ENCODE results near the gene SLF2. TPM values are rescaled to one million over a fixed set of nuclear protein-coding genes. Genes with fewer than 3 reads are reported as not detected.

Gene SLF2
- total and polyA plus RNA-seq, 2 of the 13 experiments (the other 11 are each of a cell fraction or from before 2014, with no cell fraction given): 12.2 to 48.1 TPM

- TF ChIP-seq DZIP1 (CRISPR knock-in tag; IDR thresholded peaks at IDR 0.05) (no peak), TEAD2 (CRISPR knock-in tag; IDR thresholded peaks at IDR 0.05) (no peak), ZKSCAN8 (CRISPR knock-in tag; IDR thresholded peaks at IDR 0.05; ENCODE audit: borderline replicate concordance) (no peak), SNRNP70 (IDR thresholded peaks at IDR 0.05; ENCODE audit: low read depth, low read length) (no peak), ZFP82 (CRISPR knock-in tag; IDR thresholded peaks at IDR 0.05; ENCODE audit: borderline replicate concordance) (no peak)
Measured at GRCh38 chr10:100894589-100895294, 18.0 kb upstream of the SLF2 start (continued).

DNA sequence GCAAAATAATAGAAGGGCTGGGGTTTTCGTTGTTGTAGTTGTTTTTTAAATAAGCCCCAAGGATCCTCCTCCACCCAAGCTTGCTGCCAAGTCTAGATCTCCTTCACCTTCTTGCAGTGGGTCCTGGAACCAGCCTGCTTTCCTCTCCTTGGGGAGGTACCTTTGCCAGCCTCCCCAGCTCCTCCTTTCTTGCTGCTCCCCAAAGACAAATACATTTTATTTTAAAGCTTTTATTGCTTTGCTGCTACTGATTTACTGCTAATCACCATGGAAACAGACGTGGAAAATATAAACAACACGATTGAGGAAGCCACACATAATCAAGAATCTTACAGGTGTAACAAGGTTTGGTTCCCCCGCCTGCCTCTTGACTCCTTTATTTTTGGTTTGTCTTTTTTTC lies 17.4 kb upstream of the SLF2 start:
- H3K27ac ChIP-seq (ENCODE audit: extremely low read length, insufficient read depth, low read length): no peak overlapping the region
- ChIA-PET POLR2A (interaction anchor here (0.6 to 1.0 kb wide), 2 partner anchors 17 to 18 kb away, joined by 3 to 4 read pairs; no protein-coding TSS in a partner anchor), CTCF (ENCODE audit: low intra/inter-chr PET ratio, low total read pairs) (no interaction called here)
- no TSS peak for BruUV-seq (replicated peaks)
- no peaks in the 10 kb centered on the region for H3K36me3 ChIP-seq (replicated peaks in 1 of 2; ENCODE audit: control insufficient read depth in 1 of 2, insufficient read depth in 2 of 2, low read length in 2 of 2)
- no peaks in the 10 kb centered on the region for H3K79me2 ChIP-seq (ENCODE audit: insufficient read depth, low read length)
- H3K9ac ChIP-seq (ENCODE audit: insufficient read depth, low read depth, low read length): no peak overlapping the region
- H2AFZ ChIP-seq (ENCODE audit: low read length): no peak overlapping the region
- DNase-seq (ENCODE audit: low spot score) (no peak), FAIRE-seq (no peak), ATAC-seq (no peak)
- no peak overlapping the region for H3K4me2 ChIP-seq (ENCODE audit: low read depth, low read length)
- no peaks in the 10 kb centered on the region for H3K9me3 ChIP-seq (ENCODE audit: low read length)
- no peaks in the 10 kb centered on the region; a peak in 1 of 5 replicates for H3K27me3 ChIP-seq (ENCODE audit: control insufficient read depth in 1 of 2, insufficient read depth in 2 of 2, low read length in 2 of 2)
- intact Hi-C loops (cut with micrococcal nuclease; ENCODE audit: unreplicated experiment) (no loop called here), in situ Hi-C loops (cut with HindIII; ENCODE audit: extremely low pct_ligation_motif_present, low pct_unique_long_range_greater_than_20kb) (loop anchor here (25.0 kb wide), 1 partner anchor 558 kb away; the partner anchor contains the start of genes PKD2L1 and SCD)
- 56% methylated on average over 4 of the region's 4 CpGs for WGBS (ENCODE audit: low lambda C conversion rate)
- no peak for TF ChIP-seq ZNF44 (CRISPR knock-in tag; IDR thresholded peaks at IDR 0.05)
- TF ChIP-seq SIN3A (IDR thresholded peaks at IDR 0.05; ENCODE audit: borderline replicate concordance, low read depth, low read length): no peak
- no peak for TF ChIP-seq MBD4 (IDR thresholded peaks at IDR 0.05; ENCODE audit: borderline replicate concordance, low read length)
- H4K20me1 ChIP-seq (ENCODE audit: insufficient read depth, low read length): no peaks in the 10 kb centered on the region
- H3K4me1 ChIP-seq (ENCODE audit: insufficient read depth, low read length): peaks cover 46% of the 10 kb centered on the region
- no peak overlapping the region for H3K4me3 ChIP-seq (replicated peaks in 1 of 3; ENCODE audit: insufficient read depth in 1 of 3, low read depth in 2 of 3, low read length in 3 of 3)

All from HepG2 (cell line).